IMR-90 (cell line): Measurements from ENCODE around the gene KRTAP9-6. TPM values are rescaled to one million over a fixed set of nuclear protein-coding genes. Genes with fewer than 3 reads are reported as not detected.

ENCODE experiments used
- ATAC-seq: fragments of 200-7000 bp; cut with Tn5 transposase; 2 replicates; pipeline ENCODE4 v1.9.1; 2020; ENCODE audit warnings: low read depth, mild to moderate bottlenecking, moderate library complexity
- BruUV-seq: library from RNA; stranded (reverse); fragments of 400-500 nt; replicated peaks from 2 replicates; lab custom pipeline; 2021; lab: Mats Ljungman, UMichigan
- CTCF ChIA-PET: fragments of 300-600 bp; formaldehyde crosslinking; extraction: SDS; loops from one replicate; lab custom pipeline; 2021; ENCODE audit warnings: antibody characterized with exemption; lab: Yijun Ruan, JAX
- POLR2A ChIA-PET: fragments of 300-600 bp; sonication (Branson Sonifier 250); formaldehyde crosslinking; loops from one replicate; lab custom pipeline; 2022; ENCODE audit warnings: antibody characterized with exemption; ENCODE audit not compliant: unreplicated experiment; lab: Charles Lee
- DNase-seq: peaks from one replicate; pipeline ENCODE4 v3.0.0; 2013
- H2AFZ ChIP-seq: replicated peaks from 2 replicates; pipeline ENCODE3; 2013; ENCODE audit warnings: low read length, mild to moderate bottlenecking; ENCODE audit not compliant: poor library complexity
- H2AK5ac ChIP-seq: 2 replicates; pipeline ENCODE4 v1.6.1; 2013; ENCODE audit warnings: low read depth, low read length, inconsistent platforms
- H2AK9ac ChIP-seq: replicated peaks from 2 replicates; pipeline ENCODE3; 2013; ENCODE audit warnings: mild to moderate bottlenecking, low read depth, low read length, moderate library complexity; ENCODE audit not compliant: poor library complexity
- H2BK120ac ChIP-seq: 2 replicates; pipeline ENCODE4 v1.6.1; 2013; ENCODE audit warnings: low read depth, low read length, inconsistent platforms
- H2BK15ac ChIP-seq: 3 replicates; pipeline ENCODE4 v1.6.1; 2013; ENCODE audit warnings: low read depth, low read length, inconsistent platforms
- H2BK20ac ChIP-seq: 2 replicates; pipeline ENCODE4 v1.6.1; 2013; ENCODE audit warnings: low read depth, mild to moderate bottlenecking, inconsistent platforms, low read length, moderate library complexity
- H2BK5ac ChIP-seq: 2 replicates; pipeline ENCODE4 v1.6.1; 2013; ENCODE audit warnings: mild to moderate bottlenecking, low read depth, low read length, inconsistent platforms; ENCODE audit not compliant: poor library complexity, severe bottlenecking
- H3K14ac ChIP-seq: replicated peaks from 2 replicates; pipeline ENCODE4 v1.6.1; 2013; ENCODE audit warnings: low read depth, low read length, inconsistent platforms
- H3K18ac ChIP-seq: 2 replicates; pipeline ENCODE4 v1.6.1; 2013; ENCODE audit warnings: low read depth, low read length, control low read depth
- H3K23ac ChIP-seq: 2 replicates; pipeline ENCODE4 v1.6.1; 2013; ENCODE audit warnings: low read depth, low read length, inconsistent platforms
- H3K27ac ChIP-seq: 2 replicates; pipeline ENCODE4 v1.5.1; 2013; ENCODE audit warnings: mild to moderate bottlenecking, control low read depth, low read length; ENCODE audit not compliant: insufficient read depth
- H3K27me3 ChIP-seq: 2 replicates; pipeline ENCODE4 v1.6.1; 2013; ENCODE audit warnings: low read length; ENCODE audit not compliant: control insufficient read depth, insufficient read depth
- H3K36me3 ChIP-seq: 2 replicates; pipeline ENCODE4 v1.6.1; 2013; ENCODE audit warnings: low read length, mixed read lengths; ENCODE audit not compliant: control insufficient read depth, insufficient read depth
- H3K4ac ChIP-seq: 2 replicates; pipeline ENCODE4 v1.6.1; 2013; ENCODE audit warnings: low read depth, low read length, inconsistent platforms
- H3K4me1 ChIP-seq: 2 replicates; pipeline ENCODE4 v1.6.1; 2013; ENCODE audit warnings: low read length, mixed read lengths; ENCODE audit not compliant: control insufficient read depth, insufficient read depth
- H3K4me2 ChIP-seq: 2 replicates; pipeline ENCODE4 v1.6.1; 2013; ENCODE audit warnings: low read depth, mild to moderate bottlenecking, control low read depth, low read length, moderate library complexity
- H3K4me3 ChIP-seq: 2 replicates; pipeline ENCODE4 v1.5.1; 2013; ENCODE audit warnings: low read depth, mild to moderate bottlenecking, control low read depth, low read length, moderate library complexity; ENCODE audit not compliant: insufficient read depth
- H3K56ac ChIP-seq: 2 replicates; pipeline ENCODE4 v1.6.1; 2013; ENCODE audit warnings: low read length, inconsistent platforms; ENCODE audit not compliant: insufficient read depth; ENCODE audit errors: extremely low read depth
- H3K79me1 ChIP-seq, 2 experiments: 2 replicates each; pipeline ENCODE4 v1.6.1; 2013; ENCODE audit warnings: low read length in 2 of 2, inconsistent platforms in 1 of 2, low read depth in 1 of 2
- H3K9ac ChIP-seq: 2 replicates; pipeline ENCODE4 v1.6.1; 2013; ENCODE audit warnings: low read depth, low read length, control low read depth
- H3K9me1 ChIP-seq: 2 replicates; pipeline ENCODE4 v1.6.1; 2013; ENCODE audit warnings: low read length, inconsistent platforms; ENCODE audit not compliant: insufficient read depth
- H3K9me3 ChIP-seq: 2 replicates; pipeline ENCODE4 v1.6.1; 2013; ENCODE audit warnings: low read length; ENCODE audit not compliant: control insufficient read depth, insufficient read depth
- H4K20me1 ChIP-seq: 2 replicates; pipeline ENCODE4 v1.6.1; 2013; ENCODE audit warnings: low read length, inconsistent platforms; ENCODE audit not compliant: insufficient read depth
- H4K5ac ChIP-seq: 2 replicates; pipeline ENCODE4 v1.6.1; 2013; ENCODE audit warnings: mild to moderate bottlenecking, low read depth, low read length, control low read depth
- H4K8ac ChIP-seq, 2 experiments: 2 replicates each; pipeline ENCODE4 v1.6.1; 2013; ENCODE audit warnings: low read depth in 2 of 2, low read length in 2 of 2, control low read depth in 1 of 2, inconsistent platforms in 1 of 2
- H4K91ac ChIP-seq: 2 replicates; pipeline ENCODE4 v1.6.1; 2013; ENCODE audit warnings: low read depth, low read length, inconsistent platforms; ENCODE audit not compliant: insufficient read depth
- BHLHE40 ChIP-seq: fragments of 150-350 bp; IDR thresholded peaks from 2 replicates; pipeline ENCODE4 v1.6.1; 2016; ENCODE audit warnings: mild to moderate bottlenecking, low read depth, low read length
- CEBPB ChIP-seq: IDR thresholded peaks from 2 replicates; pipeline ENCODE4 v1.6.1; 2012; ENCODE audit warnings: low read depth, low read length, improper control_type of control experiment
- FOS ChIP-seq: fragments of 150-350 bp; IDR thresholded peaks from 2 replicates; pipeline ENCODE4 v1.6.1; 2016; ENCODE audit warnings: low read depth, low read length
- dilution Hi-C: fragments of 300-500 bp; cut with HindIII; formaldehyde crosslinking; loops from one replicate; pipeline ENCODE4 v1.14.3; 2018; ENCODE audit warnings: low sequenced_read_pairs; ENCODE audit not compliant: unreplicated experiment
- in situ Hi-C: fragments of 300-500 bp; cut with MboI; formaldehyde crosslinking; loops from 3 replicates; pipeline ENCODE4 v1.14.3; 2019; ENCODE audit warnings: low sequenced_read_pairs, inconsistent platforms, mixed read lengths
- intact Hi-C: fragments of 100-400 bp; cut with micrococcal nuclease; formaldehyde crosslinking; loops from 2 replicates; pipeline ENCODE4 v1.10.0; 2022
- polyA plus RNA-seq, 3 experiments: library from polyadenylated mRNA; depleted of rRNA; stranded (reverse); fragments of >200 nt; gene quantifications; 2 replicates each; pipeline ENCODE4 v1.2.3, GENCODE V29; 2012; ENCODE audit warnings: low replicate concordance in 1 of 3
- total RNA-seq: library from RNA; depleted of rRNA; stranded (reverse); fragments of >200 nt; gene quantifications from 2 replicates; pipeline ENCODE4 v1.2.3, GENCODE V29; 2012

The KRTAP9-6 gene
- total and polyA plus RNA-seq, 2 of the 4 experiments (the other 2 are of a cell fraction): not detected

GRCh38 chr17:41230094-41230493 lies 35.1 kb upstream of the KRTAP9-6 start:
- no peak overlapping the region for H2BK20ac ChIP-seq

More at GRCh38 chr17:41230094-41230493, 35.1 kb upstream of the KRTAP9-6 start:
- H2AK5ac ChIP-seq: no peak overlapping the region
- no peak overlapping the region for H2BK15ac ChIP-seq
- no TSS peak for BruUV-seq
- no peak for DNase-seq
- H2AK9ac ChIP-seq: no peak overlapping the region
- TF ChIP-seq CEBPB: no peak
- TF ChIP-seq BHLHE40: no peak
- TF ChIP-seq FOS: no peak
- no peak overlapping the region for H3K27ac ChIP-seq
- no peak overlapping the region for H2BK5ac ChIP-seq
- H3K18ac ChIP-seq: no peak overlapping the region
- no peak for ATAC-seq
- no peak overlapping the region for H4K5ac ChIP-seq
- no peak overlapping the region for H3K4ac ChIP-seq
- peaks cover 5% of the 10 kb centered on the region for H3K27me3 ChIP-seq
- ChIA-PET POLR2A (no interaction called here), CTCF (interaction anchor here (0.6 kb wide), 1 partner anchor 8 kb away, joined by 3 read pairs; no protein-coding TSS in a partner anchor)
- no peak overlapping the region for H3K14ac ChIP-seq
- dilution Hi-C loops (no loop called here), intact Hi-C loops (no loop called here), in situ Hi-C loops (no loop called here)
- no peak overlapping the region for H4K8ac ChIP-seq
- H4K20me1 ChIP-seq: no peaks in the 10 kb centered on the region
- H3K9ac ChIP-seq: no peak overlapping the region
- H3K79me1 ChIP-seq: no peaks in the 10 kb centered on the region
- no peak overlapping the region for H3K4me2 ChIP-seq
- H3K56ac ChIP-seq: no peak overlapping the region
- no peaks in the 10 kb centered on the region for H3K9me3 ChIP-seq
- H3K4me1 ChIP-seq: no peaks in the 10 kb centered on the region
- no peak overlapping the region for H4K91ac ChIP-seq
- no peaks in the 10 kb centered on the region for H3K36me3 ChIP-seq
- no peak overlapping the region for H3K23ac ChIP-seq
- no peak overlapping the region for H2AFZ ChIP-seq
- no peaks in the 10 kb centered on the region; the same call in 1 of the 2 replicates for H3K9me1 ChIP-seq
- no peak overlapping the region for H2BK120ac ChIP-seq
- no peak overlapping the region for H3K4me3 ChIP-seq
